RWPE2 (cell line): ENCODE measurements around the gene ANKRD28.

ENCODE experiments used
- ATAC-seq: fragments of 200-7000 bp; cut with Tn5 transposase; 3 replicates; pipeline ENCODE4 v1.9.1; 2021; ENCODE audit warnings: low read depth
- DNase-seq: peaks from one replicate; pipeline ENCODE4 v3.0.0-alpha.2; 2020; ENCODE audit warnings: low spot score
- H3K27ac ChIP-seq: fragments of 450-650 bp; 2 replicates; pipeline ENCODE4 v1.5.1; 2017; ENCODE audit warnings: mild to moderate bottlenecking; ENCODE audit not compliant: poor library complexity, severe bottlenecking
- H3K27me3 ChIP-seq: fragments of 250-450 bp; sonication (Bioruptor Pico); 2 replicates; pipeline ENCODE4 v1.5.1; 2021; ENCODE audit warnings: mild to moderate bottlenecking, moderate library complexity; ENCODE audit not compliant: insufficient read depth, poor library complexity, severe bottlenecking
- H3K36me3 ChIP-seq: fragments of 250-450 bp; sonication (Bioruptor Pico); 2 replicates; pipeline ENCODE4 v1.5.1; 2020; ENCODE audit warnings: low read depth, mild to moderate bottlenecking, moderate library complexity
- H3K4me1 ChIP-seq: fragments of 250-450 bp; sonication (Bioruptor Pico); 2 replicates; pipeline ENCODE4 v1.5.1; 2021; ENCODE audit warnings: mild to moderate bottlenecking, moderate library complexity; ENCODE audit not compliant: insufficient read depth, poor library complexity, severe bottlenecking
- H3K4me3 ChIP-seq: fragments of 250-450 bp; sonication (Bioruptor Pico); 2 replicates; pipeline ENCODE4 v1.5.1; 2021; ENCODE audit warnings: mild to moderate bottlenecking, moderate library complexity; ENCODE audit not compliant: severe bottlenecking
- H3K9me3 ChIP-seq: fragments of 250-450 bp; sonication (Bioruptor Pico); 2 replicates; pipeline ENCODE4 v1.5.1; 2021; ENCODE audit warnings: mild to moderate bottlenecking, moderate library complexity; ENCODE audit not compliant: severe bottlenecking
- TF ChIP-seq, protein P1 (sequence below): fragments of 450-650 bp; IDR thresholded peaks from one replicate; pipeline ENCODE4 v1.5.1; 2017; ENCODE audit warnings: mild to moderate bottlenecking, moderate library complexity; ENCODE audit not compliant: poor library complexity, severe bottlenecking

ANKRD28 gene

DNA sequence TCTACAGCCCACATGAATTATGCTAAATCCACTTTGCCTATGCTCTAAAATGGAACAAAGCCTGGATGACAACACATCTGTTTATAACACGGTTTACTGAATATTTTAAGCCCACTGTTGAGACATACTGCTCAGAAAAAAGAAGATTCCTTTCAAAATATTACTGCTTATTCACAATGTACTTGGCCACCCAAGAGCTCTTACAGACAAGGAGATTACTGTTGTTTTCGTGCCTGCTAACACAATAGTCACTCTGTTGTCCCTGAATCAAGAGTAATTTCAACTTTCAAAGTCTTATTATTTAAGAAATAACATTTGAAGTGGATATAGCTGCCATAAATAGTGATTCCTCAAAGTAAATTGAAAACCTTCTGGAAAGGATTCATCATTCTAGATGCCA is 70.9 kb downstream of the ANKRD28 start:
- no peak for ATAC-seq
- peak overlapping the region; percentile 26 for H3K27ac ChIP-seq
- H3K9me3 ChIP-seq = no peaks in the 10 kb centered on the region

DNA sequence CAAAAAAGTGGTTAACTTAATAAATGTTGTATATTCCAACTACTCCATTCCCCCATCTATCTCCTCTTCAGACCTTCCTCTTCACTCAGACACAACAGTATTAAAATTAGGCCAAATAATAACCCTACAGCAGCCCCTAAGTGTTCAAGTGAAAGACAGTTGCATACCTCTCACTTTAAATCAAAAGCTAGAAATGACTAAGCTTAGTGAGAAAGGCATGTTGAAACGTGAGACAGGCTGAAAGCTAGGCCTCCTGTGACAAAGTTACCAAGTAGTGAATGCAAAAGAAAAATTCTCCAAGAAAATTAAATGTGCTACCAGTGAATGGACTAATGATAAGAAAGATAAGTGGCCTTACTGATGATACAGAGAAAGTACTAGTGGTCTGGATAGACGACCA is 71.7 kb downstream of the ANKRD28 start:
- H3K36me3 ChIP-seq = peaks cover 55% of the 10 kb centered on the region
- H3K4me1 ChIP-seq = peaks cover 15% of the 10 kb centered on the region
- peak overlapping the region; percentile 26 for H3K27ac ChIP-seq
- H3K27me3 ChIP-seq = no peaks in the 10 kb centered on the region
- no peak overlapping the region for H3K4me3 ChIP-seq
- TF ChIP-seq, protein P1, sequence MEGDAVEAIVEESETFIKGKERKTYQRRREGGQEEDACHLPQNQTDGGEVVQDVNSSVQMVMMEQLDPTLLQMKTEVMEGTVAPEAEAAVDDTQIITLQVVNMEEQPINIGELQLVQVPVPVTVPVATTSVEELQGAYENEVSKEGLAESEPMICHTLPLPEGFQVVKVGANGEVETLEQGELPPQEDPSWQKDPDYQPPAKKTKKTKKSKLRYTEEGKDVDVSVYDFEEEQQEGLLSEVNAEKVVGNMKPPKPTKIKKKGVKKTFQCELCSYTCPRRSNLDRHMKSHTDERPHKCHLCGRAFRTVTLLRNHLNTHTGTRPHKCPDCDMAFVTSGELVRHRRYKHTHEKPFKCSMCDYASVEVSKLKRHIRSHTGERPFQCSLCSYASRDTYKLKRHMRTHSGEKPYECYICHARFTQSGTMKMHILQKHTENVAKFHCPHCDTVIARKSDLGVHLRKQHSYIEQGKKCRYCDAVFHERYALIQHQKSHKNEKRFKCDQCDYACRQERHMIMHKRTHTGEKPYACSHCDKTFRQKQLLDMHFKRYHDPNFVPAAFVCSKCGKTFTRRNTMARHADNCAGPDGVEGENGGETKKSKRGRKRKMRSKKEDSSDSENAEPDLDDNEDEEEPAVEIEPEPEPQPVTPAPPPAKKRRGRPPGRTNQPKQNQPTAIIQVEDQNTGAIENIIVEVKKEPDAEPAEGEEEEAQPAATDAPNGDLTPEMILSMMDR = no peak
- no peaks in the 10 kb centered on the region for H3K9me3 ChIP-seq
- no peak for DNase-seq
- peak; percentile 80 for ATAC-seq

More for the DNA sequence above, 70.9 kb downstream of the ANKRD28 start:
- Histone ChIP-seq H3K4me1 (peaks cover 15% of the 10 kb centered on the region), H3K4me3 (no peak overlapping the region), H3K27me3 (no peaks in the 10 kb centered on the region), H3K36me3 (peaks cover 51% of the 10 kb centered on the region)
- DNase-seq = no peak
- TF ChIP-seq, protein P1 = no peak

DNA sequence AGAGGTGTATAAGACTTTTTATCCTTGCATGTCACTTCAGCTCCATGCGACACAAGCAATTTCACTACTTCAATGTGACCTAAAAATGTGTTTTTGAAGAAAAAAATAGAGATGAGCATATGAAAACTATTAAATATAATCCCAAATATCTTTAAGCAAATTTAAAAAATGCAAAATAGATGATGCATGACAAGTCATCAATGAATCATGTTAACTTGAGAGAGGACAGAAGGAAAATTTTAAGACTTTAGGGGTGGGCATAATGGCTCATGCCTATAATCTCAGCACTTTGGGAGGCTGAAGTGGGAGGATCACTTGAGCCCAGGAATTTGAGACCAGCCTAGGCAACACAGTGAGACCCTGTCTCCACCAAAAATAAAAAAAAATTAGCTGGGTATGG is 73.3 kb downstream of the ANKRD28 start:
- no peak for DNase-seq
- no peak for ATAC-seq
- H3K27ac ChIP-seq = no peak overlapping the region
- peaks cover 15% of the 10 kb centered on the region for H3K4me1 ChIP-seq
- TF ChIP-seq, protein P1 = no peak
- no peaks in the 10 kb centered on the region for H3K27me3 ChIP-seq
- no peak overlapping the region for H3K4me3 ChIP-seq
- peaks cover 71% of the 10 kb centered on the region for H3K36me3 ChIP-seq
- H3K9me3 ChIP-seq = no peaks in the 10 kb centered on the region

DNA sequence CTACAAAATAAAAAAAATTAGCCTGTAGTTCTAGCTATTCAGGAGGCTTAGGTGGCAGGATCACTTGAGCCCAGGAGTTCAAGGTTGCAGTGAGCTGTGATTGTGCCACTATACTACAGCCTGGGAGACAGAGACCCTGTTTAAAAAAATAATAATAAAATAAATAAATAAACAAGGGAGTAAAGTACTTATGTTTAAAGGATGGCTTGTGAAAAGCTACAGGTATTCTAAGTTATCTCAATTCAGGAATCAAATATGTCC is 74.2 kb downstream of the ANKRD28 start:
- ATAC-seq = no peak
- peaks cover 76% of the 10 kb centered on the region for H3K36me3 ChIP-seq
- no peaks in the 10 kb centered on the region for H3K9me3 ChIP-seq
- TF ChIP-seq, protein P1 = no peak
- peaks cover 15% of the 10 kb centered on the region for H3K4me1 ChIP-seq
- H3K4me3 ChIP-seq = no peak overlapping the region
- H3K27ac ChIP-seq = no peak overlapping the region
- no peaks in the 10 kb centered on the region for H3K27me3 ChIP-seq
- no peak for DNase-seq

DNA sequence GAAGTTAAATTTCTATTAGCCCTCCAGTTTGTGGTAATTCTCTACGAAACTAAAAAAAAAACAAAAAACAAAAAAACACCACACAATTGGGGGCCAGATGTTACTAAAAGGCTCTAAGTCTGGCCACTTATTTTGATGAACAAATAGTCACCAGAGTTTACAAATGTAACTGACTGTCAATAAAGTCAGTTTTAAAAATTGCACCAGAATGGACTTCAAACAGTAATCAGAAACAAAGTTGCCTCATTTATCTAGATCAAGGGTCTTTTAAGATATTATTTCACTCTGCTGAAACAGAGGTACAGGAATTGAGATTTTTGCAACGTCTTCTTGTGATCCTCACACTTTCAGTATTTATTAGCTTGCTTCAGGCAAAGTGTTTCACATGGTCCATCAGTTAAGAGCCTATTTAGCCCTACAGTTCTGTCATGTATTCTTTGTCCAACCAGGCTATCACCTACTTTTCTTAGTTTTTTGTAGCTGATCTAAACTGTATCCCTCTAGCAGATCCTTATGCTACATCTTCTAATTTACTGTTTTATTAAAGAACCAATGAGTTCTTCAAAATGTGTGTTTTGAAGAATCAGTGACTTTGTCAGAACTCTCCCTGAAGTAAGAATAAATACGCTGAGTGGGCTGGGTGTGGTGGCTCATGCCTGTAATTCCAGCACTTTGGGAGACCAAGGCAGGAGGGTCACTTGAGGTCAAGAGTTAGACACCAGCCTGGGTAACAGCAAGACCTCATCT is 74.7 kb downstream of the ANKRD28 start:
- H3K36me3 ChIP-seq = peaks cover 74% of the 10 kb centered on the region
- peaks cover 15% of the 10 kb centered on the region for H3K4me1 ChIP-seq
- ATAC-seq = no peak
- no peak for DNase-seq
- H3K27ac ChIP-seq = no peak overlapping the region
- no peak overlapping the region for H3K4me3 ChIP-seq
- TF ChIP-seq, protein P1 = no peak
- H3K9me3 ChIP-seq = no peaks in the 10 kb centered on the region
- H3K27me3 ChIP-seq = no peaks in the 10 kb centered on the region
